Hippocampal formation (tissue), 2 donors: ENCODE results near the gene USP27X.
A peak's percentile ranks its signal among the peaks of the same experiment; 100 is the strongest.

ENCODE experiments used
- DNase-seq, 2 donors: peaks; one replicate each; lab custom pipeline; 2025; lab: John Stamatoyannopoulos, UW

The USP27X gene

DNA sequence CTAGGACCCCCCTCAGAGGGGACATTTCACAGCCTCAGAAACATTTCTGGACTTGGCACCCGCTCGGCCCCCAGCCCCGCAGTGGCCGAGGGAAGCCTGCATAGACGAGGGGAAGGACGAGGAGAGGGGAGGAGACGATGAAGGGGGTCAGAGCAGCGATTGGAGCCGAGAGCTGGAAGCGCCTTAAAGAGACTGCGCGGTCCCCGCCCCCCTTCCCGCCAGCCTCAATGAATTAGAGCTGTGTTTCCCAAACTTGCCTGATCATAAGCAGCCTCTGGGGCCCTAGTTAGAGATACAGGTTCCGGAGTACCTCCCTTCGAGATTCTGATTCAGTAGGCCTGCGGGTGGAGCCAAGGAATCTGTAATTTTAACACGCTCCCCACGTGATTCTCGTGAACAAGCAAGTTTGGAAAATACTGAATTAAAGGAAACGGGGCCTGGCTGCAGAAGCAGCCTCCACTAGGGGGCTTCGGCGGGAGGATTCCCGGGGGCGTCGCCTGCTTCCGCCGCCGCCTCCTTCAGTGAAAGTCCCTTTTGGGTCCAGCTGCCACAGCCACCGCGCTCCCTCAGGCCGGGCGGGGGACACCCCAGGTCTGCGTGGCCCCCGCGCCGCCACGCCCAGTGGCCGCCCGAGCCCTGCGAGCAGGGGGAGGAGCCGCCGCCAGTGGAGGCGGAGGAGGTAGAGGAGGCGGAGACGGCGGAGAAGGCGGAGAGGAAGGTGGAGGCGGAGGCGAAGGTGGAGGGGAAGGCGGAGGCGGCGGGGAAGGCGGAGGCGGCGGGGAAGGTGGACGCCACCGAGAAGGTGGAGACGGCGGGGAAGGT lies at the start of gene USP27X:
TSS of gene USP27X (plus strand) at position 651 of the 822 bp plus-strand sequence. CDS start 824 bp downstream, outside the sequence.
- DNase-seq, result peak; percentile 56 to 78

DNA sequence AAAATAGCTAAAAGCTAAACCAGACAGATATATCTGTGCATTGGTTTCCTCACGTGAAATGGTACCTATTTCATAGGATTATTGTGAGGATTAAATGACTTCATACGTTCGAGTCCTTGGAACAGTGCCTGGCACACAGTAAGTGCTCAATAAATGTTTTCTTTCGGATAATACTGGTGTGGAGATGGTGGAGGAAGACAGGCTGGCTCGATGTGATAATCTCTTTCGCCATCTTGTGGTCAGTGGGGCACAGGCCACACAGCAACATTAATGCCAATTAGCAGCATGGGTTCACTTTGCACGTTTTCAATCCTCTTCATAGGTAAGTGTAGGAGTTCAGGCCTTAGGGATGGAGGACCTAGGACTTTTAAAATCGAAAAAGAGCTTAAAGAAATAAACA lies 40.9 kb upstream of the USP27X start:
- DNase-seq, result peak in 1 of 2 donors; percentile 4

DNA sequence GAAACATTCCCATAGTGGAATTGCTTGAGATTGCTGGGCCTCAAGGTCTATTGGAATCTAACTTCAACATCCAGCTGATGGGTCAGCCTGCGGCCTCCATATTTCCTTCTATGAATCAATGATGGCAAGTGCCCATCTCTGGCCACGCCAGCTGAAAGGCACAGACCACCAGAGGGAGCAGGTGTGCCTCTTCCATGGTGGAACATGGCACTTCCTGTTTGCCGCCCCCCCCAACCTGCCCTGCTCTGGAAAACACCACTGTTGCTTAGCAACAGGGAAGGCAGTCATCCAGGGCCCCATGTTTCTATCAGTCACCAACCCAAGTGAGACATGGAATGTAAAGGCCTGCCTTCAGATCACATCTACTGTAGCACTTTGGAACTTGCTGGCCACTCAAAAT lies 38.6 kb upstream of the USP27X start:
- peak; percentile 1 to 24 for DNase-seq

DNA sequence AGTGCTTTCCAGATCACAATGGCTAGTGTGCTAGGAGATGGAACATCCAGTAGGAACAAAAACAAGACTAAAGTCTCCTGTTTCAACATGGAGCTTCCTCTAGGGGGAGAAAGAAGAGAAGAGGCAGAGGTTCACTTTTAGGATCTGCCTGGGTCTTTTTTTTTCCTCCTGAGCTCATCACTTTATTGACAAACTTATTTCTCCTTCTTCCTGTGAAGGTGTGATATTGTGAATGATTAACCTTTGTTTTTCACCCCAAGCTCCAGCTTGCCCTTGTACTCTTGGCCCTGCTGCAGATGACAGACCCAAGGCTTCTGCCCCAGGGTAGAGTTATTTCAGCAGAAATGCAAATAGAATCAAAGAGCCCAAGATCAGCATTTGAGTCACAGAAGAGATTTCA lies 36.7 kb upstream of the USP27X start:
- DNase-seq, result no peak

DNA sequence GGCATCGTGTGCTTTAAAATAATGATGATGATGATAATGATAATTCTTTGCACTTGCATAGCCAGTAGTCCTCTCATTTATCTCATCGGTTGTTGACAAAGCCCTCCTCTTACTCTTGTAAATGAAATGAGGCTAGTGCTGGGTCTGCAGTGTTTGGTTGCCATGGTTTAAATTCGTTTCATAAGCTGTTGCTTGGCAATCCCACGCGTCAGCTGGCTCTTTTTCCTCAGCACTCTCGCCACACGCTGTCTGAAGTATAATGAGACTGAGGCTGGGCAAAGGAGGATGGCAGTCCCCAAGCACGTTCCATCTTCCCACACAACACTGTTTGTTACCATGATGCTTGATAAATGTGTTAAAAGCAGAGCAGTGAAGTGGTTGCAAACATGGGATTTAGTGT lies 34.7 kb upstream of the USP27X start:
- peak; percentile 12 to 58 for DNase-seq

DNA sequence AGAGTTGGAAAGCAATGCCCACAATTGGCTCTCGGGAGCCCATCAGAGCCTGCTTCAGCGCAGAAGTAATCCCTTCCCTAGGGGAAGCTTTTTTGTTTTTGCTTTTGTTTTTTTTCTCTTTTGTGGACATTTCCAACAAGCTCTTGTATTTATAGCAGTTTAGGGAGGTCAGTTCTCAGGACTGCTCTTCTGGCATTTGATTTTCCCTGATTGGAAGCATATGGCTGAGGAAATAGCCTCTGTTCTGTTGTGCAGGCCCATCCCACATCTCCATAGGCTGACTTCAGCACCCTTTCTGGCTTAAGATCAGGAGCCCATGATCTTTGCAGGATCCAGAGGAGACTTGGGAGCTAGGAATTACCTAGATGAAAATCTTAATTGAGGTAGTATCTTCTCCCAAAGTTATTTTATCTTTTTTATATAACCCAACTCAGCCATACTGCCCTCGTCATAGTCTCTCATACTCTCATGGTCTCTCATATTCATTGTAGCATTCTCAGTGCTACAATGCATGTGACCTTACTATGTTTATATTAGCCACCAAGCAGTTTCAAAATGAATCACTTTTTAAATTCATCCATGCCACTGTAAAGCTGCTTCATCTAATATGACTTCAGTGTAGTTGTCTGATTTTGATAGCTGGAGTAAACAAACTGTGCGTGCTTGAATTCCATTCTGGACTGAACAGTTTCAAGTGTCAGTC lies 33.4 kb upstream of the USP27X start:
- no peak for DNase-seq

DNA sequence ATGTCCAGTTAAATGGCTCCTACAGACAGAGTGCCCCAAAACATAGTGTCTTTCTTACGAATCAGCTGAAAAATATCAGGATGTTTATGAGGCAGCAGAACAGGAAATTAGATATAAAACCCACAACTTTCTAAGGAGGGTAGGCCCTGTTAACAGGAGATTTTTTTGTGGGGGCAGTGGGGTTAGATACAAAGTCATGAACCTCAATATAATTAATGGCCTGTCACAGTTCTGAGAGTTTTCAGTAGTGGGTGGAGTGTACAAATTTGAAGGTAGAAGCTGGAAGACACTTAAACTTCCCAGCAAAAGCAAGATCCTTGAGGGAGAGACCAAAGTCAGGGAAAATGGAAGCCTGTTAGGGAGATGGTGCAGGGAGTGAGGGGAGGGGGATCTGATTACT lies 32.8 kb upstream of the USP27X start:
- DNase-seq, result no peak

DNA sequence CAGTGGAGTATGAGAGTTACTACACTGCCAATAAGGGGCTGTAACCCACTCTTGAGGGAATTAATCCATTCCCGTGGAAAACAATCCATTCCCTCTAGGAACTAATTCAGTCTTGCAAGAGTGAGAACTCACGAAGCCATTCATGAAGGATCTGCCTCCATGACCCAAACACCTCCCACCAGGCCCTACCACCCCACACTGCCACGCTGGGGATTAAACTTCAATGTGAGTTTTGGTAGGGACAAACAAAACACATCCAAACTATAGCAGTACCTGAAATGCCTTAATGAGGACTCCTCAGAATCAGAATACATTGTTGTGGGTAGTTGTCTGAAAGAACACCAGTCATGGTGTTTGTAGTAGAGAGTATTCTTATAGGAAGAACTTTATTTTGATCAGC lies 31.0 kb upstream of the USP27X start:
- no peak for DNase-seq

DNA sequence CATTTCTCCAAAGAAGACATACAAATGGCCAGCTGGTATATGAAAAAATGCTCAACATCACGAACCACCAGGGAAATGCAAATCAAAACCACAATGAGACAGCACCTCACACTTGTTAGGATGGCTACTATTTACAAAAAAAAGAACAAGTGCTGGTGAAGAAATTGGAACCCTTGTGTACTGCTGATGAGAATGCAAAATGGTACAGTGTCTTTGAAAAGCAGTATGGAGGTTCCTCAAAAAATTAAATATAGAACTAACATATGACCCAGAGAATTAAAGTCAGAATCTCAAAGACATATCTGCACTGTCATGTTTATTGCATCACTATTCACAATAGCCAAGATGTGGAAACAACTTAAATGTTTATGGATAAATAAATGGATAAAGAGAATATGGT lies 29.3 kb upstream of the USP27X start:
- DNase-seq, result no peak

DNA sequence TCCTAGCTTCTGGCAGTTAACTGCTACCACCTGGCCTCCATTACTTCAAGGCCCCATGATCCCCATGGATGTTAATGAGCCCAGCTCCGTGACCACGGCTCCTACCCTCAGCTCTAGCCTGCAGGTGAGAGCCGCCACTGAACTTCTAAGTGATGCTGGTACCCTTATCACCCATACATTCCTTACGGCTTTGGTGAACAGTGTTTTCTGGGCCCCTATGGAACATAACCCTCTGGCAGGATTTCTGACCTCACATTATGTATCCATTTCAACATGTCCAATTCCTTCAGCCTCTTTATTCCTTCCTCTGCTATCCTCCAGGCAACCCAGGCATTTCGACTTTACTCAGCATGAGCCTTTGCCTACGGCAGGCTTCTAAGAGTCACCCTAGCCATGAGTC lies 25.6 kb upstream of the USP27X start:
- no peak for DNase-seq

DNA sequence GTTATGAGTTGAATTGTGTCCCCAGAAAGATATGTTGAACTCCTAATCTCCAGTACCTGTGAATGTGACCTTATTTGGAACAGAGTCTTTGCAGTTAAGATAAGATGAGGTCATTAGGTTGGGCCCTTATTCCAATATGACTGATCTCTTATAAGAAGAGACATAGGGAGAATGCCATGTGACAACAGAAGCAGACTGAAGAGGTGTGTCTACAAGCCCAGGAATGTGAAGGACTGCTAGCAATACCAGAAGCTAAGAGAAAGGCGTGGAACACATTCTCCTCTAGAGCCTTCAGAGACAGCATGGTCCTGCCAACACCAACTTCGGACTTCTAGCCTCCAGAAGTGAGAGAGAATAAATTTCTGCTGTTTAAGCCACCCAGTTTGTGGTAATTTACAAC lies 22.5 kb upstream of the USP27X start:
- no peak for DNase-seq

DNA sequence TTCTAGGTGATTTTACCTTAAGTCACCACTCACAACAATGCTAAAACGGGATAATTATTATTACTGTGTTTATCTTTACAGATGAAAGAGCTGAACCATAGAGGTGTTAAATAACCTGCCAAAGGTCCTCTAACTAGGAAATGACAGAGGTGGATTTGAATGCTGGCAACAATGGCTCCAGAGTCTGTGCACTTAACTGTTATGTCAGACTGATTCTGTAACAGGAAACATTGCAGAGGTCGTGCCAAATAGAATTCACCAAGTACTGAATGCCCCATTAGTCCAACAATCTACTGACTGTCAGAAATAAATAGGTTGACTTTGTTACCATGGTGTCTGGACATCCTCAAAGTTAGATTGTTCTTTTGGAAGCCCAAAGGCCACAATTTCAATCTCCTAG lies 20.9 kb upstream of the USP27X start:
- DNase-seq, result no peak

DNA sequence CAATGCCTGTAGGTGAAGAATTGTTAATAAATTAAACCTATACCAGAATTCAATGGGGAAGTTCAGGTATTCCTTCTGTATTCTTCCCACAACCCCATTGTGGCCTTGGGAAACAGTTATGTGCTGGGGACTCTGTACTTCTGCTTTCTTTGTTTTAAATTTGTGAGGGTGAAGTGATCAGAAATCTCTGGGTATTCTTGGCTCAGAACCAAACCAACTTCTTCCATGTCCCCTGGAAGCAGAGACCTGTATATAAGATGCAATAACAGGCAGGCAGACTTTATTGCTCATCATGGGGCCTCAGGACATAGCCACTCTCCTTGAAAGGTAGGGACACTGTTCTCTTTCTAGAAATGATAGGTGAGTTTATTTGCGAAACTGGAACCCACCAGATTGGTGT lies 19.8 kb upstream of the USP27X start:
- no peak for DNase-seq

DNA sequence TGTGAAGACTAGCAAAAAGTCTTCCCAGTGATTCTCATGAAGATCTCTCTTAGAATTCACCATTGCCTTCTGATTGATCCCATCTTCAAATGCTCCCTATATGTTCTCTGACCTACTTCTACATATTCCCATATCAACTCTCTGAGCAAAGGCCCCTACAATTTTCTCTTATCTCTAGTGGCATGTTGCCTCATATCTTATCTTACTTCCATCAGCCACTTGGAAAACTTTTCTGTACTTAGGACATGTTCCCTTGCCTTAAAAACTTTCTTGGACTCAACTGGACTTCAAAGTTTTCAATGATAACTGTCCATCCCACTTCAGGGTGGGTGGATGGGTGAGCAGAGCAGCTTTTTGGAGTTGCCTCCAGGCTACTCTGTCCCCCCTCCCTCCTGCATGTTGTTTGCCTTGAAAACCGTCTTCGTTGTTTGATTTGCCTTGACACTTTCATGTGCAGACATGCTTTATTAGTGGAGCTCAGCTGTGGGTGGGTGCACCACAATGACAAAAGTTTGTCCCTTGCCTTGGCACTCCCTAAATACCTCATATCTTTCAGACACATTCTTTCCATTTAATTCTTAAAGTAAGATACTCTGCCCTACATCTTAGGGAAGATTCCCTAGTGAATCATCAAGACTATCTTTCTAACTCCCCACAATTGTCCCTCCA lies 18.3 kb upstream of the USP27X start:
- DNase-seq, result no peak

DNA sequence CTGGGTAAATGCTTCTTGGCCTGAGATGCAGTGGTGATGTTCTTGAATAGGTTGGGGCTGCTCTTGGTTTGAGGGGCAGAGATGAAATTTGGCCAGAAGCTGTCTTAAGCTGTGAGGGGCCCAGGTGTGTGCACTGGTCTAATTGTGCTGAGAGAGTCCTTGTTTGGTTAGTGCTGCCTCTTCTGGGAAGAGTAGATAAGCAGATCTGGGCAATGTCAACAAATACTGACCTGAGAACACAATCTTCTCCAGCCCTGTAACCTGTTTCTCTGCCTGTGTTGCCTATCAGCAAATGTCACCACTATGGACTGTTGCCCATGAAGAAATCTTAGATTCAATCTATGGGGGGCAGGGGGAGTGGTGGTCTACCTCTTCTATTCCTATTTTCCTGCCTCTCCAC lies 17.2 kb upstream of the USP27X start:
- no peak for DNase-seq

DNA sequence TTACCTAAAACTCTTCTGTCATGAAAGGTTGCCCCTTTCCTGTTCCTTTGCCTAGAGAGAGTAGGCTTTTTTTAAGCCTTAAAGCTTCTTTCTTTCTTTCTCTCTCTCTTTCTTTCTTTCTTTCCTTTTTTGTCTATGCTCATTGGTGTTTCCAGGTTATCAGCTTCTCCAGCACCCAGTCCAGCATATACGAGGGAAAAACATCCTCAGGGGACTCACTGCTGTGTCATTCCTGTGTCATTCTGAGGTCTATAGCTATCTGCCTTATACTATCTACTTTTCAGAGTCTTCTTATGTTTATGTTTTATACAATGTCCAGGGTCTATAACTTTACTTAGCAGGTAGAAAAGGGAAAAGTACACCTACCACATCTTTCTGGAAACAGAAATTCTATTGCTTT lies 10.5 kb upstream of the USP27X start:
- DNase-seq, result no peak

DNA sequence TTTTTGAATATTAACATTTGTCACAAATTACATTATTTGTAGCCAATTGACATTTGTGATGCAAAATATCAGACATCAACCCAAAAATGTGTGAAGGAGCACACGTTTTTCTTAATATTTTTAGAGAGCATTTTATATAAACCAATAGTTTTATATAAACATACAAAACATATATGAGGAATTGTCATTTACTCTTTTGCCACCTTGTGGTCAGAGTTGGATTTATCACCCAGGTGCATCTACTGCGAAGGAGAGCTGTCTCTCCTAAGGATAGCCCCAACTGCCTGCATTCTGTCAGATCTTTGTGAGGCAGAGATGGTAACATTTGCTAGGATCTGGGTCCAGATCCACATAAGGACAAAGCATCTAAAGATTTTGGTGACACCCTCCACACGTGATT lies 2.5 kb upstream of the USP27X start:
- DNase-seq, result peak in 1 of 2 donors; percentile 3

DNA sequence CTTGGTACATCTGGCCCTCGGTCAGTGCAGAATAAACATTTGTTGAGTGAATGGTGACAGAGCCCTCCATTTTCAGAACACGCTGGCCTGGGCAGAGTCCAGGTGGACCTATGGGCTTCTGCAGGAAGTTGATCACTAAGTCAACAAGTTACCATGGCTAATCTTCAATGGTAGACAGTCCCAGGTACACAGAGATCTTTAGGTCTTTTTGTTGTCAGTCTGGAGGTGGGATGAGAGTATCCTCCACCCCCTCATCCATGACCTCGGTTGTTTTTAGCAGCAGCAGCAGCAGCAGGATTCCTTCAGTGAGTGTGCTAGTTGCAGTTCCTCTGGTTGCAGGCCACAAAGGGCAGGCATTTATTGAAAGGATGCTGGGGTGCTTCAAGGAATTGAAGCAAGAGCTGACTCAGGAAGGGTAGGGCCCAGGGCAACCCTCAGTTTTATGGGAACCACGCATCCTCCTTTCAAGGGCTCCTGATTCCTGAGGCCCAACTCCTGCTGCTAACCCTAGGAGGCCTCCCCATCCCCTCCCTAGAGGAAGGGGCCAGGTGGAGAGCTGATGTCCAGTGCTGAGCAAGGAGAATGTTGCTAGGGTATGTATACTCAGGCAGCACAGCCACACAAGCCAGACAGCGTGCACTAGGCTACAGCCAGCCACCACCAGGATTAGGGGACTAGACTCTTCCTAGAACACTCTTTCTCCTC lies 1.7 kb upstream of the USP27X start:
- DNase-seq, result no peak

DNA sequence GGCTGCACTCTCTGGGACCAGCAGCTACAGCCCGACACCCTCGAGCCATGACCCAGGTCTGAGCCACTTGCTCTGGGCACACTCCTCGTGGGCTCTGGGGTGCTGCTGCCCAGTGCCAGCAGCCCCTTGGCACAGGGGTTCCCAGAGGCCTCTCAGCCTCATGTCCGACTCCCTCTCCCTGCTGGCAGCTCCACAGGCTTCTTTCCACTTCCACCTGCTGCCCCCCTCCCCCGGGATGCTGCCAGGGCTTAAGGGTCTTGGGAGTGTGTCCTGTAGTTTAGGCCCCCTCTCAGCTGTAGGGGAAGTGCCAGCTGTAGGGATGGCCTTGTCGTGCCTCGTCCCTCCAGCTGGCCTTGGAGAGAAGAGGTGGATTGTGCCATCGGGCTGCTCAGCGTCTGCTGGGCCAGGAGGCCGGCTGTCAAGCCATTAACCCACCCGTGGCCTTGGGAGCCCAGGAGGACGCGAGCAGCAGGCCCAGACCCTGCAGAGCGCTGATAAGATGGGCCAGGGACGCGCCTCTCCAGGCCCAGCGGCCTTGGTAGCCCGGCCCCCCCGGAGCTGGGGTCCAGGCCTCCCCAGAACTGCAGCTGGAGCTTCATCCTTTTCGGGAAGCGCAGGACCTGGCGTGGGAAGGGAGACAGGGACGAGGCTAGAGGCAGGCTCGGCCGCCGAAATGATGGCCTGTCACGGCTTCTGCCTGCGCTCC lies 1.0 kb upstream of the USP27X start:
- no peak for DNase-seq

DNA sequence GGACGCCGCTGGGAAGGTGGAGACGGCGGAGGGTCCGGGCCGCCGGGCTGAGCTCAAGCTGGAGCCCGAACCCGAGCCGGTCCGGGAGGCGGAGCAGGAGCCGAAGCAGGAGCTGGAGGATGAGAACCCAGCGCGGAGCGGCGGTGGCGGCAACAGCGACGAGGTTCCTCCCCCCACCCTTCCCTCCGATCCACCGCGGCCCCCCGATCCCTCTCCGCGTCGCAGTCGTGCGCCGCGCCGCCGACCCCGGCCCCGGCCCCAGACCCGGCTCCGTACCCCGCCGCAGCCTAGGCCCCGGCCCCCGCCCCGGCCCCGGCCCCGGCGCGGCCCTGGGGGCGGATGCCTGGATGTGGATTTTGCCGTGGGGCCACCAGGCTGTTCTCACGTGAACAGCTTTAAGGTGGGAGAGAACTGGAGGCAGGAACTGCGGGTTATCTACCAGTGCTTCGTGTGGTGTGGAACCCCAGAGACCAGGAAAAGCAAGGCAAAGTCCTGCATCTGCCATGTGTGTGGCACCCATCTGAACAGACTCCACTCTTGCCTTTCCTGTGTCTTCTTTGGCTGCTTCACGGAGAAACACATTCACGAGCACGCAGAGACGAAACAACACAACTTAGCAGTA lies 483 bp downstream of the USP27X start:
- DNase-seq, result no peak

DNA sequence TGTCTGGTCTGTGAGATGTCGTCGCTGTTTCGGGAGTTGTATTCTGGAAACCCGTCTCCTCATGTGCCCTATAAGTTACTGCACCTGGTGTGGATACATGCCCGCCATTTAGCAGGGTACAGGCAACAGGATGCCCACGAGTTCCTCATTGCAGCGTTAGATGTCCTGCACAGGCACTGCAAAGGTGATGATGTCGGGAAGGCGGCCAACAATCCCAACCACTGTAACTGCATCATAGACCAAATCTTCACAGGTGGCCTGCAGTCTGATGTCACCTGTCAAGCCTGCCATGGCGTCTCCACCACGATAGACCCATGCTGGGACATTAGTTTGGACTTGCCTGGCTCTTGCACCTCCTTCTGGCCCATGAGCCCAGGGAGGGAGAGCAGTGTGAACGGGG lies 1.4 kb downstream of the USP27X start:
- no peak for DNase-seq
